RCC 7860 (cell line): Measurements from ENCODE around the gene REEP5.
"Not testable (repeated sequence)": the region's sequence is repeated elsewhere in the genome, so short reads cannot be mapped to it uniquely, and the experiment has no call there.

Experiments
- DNase-seq: peaks from one replicate; pipeline ENCODE4 v3.0.0-alpha.2; 2015; ENCODE audit warnings: low spot score
- FAIRE-seq: peaks from 2 replicates; lab custom pipeline; 2012; peaks lifted over from hg19 to GRCh38; lab: Jason Lieb, UNC

REEP5 gene

DNA sequence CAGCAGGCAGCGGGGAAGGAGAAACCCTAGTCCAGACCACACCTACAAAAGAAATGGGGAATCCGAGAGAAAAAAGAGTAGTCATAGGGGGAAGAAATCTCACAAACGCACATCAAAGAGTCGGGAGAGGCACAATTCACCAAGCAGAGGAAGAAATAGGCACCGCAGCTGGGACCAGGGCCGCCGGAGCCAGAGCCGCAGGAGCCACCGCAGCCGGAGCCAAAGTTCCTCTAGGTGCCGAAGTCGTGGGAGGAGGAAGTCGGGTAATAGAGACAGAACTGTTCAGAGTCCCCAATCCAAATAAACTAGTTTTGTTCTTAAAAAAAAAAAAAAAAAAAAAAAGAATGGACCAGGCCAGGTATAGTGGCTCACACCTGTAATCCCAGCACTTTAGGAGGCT lies 29.3 kb downstream of the REEP5 start:
- no peak for DNase-seq
- no peak for FAIRE-seq

DNA sequence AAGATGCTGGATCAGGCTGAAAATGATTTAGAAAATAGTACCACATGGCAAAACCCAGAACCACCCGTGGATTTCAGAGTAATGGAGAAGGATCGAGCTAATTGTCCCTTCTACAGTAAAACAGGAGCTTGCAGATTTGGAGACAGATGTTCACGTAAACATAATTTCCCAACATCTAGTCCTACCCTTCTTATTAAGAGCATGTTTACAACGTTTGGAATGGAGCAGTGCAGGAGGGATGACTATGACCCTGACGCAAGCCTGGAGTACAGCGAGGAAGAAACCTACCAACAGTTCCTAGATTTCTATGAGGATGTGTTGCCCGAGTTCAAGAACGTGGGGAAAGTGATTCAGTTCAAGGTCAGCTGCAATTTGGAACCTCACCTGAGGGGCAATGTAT lies 30.0 kb downstream of the REEP5 start:
- DNase-seq, FAIRE-seq: not testable (repeated sequence)

DNA sequence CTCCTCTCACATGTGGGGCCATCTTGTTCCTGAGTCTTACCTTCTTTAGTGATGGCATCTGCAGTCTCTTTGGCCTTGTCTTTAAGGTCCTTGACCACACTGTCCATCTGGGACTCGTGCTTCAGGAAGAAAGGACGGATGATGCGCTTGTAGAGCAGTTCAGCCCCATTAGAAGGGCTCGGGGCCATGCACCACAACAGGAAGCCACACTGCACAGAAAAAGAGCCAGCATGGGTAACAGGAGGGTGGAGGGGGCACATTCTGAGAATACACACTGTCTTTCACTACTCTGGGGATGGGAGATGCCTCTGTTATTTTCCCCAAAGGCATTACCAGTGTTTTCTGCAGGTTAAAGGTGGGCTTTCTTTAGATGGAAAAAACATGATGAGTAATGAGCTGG lies 35.1 kb downstream of the REEP5 start:
- no peak for FAIRE-seq
- no peak for DNase-seq

DNA sequence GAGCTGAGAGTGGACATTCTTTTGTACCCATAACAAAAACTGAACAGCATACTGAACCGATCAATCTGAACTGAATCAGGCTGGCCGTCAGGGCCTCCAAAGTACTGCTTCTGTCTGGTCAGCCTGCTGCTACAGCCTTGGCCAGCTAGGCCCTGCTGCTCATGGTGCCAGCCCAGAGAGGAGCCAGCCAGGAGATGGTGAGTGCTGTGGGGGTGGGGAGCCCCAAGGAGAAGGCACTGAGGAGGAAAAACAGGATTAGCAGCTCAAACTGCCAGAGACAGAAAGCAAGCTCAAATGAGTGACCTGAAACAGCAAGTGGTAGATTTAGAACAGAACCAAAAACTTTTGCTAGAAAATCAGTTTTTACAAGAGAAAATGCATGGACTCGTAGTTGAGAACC lies 37.0 kb downstream of the REEP5 start:
- FAIRE-seq (no peak), DNase-seq (no peak)

DNA sequence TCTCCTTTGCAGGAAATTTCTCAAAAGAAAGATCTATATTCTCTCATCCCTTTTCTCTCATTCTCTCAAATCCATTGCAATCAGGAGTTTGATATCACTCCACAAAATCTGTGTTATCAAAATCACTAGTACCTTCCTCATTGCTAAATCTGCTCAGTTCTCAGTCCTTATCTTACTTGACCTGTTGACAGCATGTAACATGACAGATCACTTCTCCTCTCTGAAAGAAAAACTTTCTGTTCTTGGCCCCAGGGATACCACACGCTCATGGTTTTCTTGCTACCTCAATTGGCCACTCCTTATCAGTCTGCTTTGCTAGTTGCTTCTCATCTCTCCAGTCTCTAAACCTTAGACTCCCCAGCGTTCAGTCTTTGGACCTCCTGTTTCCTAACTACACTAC lies 38.8 kb downstream of the REEP5 start:
- no peak for FAIRE-seq
- DNase-seq = no peak

DNA sequence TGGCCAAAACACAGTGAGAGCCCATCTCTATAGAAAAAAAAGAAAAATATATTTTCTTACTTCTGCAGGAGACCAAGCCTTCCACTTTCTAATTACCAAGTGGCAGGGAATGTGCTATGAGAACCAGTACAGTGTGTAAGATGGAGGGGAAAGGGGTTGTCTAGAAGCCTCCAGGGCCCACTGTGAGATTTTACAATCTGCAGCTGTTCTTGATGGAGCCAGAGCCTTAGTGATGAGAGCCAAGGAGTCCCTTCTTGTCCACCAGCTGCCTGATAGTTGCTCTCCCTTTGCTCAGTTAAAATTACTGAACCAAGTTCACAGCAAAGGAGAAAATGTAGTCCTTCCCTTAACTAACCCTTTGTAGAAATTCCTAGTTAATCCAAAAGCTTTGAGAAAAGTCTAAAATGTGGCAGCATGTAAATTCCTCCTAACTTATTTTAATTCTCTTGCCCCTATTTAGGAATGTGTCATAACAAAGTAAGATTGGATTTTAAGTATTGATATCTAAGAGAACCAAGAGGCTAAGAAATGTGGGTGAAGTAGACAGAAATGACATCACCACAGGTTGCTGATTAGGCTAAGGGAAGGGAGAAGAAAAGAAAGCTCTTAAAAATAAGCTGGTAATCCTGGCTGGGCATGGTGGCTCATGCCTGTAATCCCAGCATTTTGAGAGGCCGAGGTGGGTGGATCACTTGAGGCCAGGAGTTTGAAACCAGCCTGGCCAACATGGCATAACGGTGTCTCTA lies 41.6 kb downstream of the REEP5 start:
- DNase-seq = no peak
- no peak for FAIRE-seq

DNA sequence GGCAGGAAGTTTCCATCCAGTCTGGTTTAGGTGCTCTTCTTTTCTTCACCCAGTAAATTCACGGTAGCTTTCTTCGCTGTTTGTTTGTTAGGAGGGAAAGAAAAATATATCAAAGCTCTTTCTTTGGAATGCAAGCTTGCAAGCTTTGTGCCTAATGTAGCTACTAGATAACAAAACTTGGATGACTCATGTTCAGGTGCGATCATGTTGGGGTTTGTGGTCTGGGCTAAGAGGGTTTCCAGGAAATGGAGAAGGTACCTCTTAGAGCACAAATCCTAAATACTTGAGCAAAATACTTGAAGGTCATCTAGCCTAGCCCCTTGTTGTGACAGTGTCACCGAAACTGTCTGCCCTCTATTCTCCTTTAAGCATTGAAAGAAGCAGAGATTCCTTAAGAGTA lies 43.3 kb downstream of the REEP5 start:
- no peak for FAIRE-seq
- DNase-seq = no peak

DNA sequence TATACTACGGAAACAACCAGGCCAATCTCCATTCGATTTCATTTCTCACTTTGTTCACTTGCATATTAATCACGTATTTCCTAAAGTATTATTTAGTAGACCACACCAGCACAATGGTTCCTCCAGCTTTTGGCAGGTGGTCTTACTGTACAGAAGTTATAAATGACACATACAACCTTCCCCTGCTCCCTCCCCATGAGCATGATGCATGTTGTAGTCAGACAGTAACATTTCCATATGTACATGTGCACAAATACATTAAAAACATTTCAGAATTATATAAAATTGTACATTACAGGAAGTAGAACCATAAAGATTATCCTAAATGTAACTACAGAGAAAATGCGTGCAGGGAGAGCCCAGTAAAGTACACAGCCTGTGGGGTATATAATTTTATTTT lies 43.9 kb downstream of the REEP5 start:
- no peak for FAIRE-seq
- DNase-seq = no peak

DNA sequence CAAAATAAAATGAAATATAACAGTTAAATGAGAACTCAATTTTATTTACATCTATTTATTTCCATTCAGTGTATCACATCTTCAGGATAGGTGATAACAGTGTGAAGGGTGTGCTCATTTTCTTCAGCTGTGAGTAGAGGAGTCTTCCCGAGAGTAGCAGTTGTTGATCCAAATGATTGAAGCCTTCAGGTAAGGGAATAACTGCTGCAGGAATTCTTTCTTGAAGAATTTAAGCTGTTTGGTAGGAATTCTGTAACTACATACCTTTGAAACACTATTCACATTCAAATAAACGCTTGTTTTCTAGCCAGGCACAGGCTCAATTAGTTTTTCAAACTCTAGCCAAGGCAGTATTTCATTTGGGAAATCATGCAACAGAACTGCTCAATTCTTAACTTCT lies 45.7 kb downstream of the REEP5 start:
- FAIRE-seq (no peak), DNase-seq (no peak)

DNA sequence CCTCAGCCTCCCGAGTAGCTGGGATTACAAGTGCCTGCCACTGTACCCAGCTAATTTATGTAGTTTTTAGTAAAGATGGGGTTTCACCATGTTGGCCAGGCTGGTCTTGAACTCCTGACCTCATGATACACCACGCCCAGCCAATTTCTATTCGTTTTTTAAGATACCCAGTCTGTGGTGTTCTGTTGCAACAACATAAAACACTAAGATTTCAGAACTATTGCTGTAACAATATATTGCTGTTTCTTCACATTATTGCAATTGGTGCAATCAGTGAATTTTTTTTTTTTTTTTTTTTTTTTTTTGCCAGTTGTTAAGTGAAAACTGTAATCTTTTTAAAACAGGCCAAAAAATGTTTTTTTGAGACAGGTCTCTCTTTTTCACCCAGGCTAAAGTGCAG lies 51.1 kb downstream of the REEP5 start:
- no peak for DNase-seq
- FAIRE-seq = no peak

DNA sequence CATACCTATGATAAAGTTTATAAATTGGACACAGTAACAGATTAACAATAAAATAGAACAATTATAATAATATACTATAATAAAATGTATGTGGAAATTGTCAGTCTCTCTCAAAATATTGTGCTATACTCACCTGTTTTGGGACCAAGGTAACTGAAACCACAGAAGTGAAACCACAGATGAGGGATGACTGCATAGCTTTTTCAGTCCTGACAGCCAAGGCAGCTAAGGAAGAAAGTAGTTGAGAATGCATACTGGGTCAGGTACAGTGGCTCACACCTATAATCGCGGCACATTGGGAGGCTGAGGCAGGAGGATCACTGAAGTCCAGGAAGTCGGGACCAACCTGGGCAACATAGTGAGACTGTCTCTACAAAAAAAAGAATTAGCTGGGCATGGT lies 52.1 kb downstream of the REEP5 start:
- DNase-seq (no peak), FAIRE-seq (no peak)

DNA sequence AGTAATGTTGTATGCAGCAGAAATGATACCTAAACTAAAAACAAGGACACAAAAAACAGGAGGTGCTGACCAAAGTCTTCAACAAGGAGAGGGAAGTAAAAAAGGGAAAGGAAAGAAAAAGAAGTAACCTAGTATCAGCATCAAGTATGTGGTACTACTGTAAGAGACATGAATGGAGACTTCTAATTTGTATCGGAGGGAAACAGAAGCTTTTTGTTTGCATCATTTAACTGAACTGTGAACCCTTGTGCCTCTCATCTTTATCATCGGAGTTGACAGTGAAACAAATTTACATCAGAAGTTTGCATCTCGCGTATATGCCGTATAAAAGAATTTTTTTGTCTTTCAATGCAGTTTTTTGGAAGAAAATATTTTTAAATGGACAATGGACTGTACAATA lies 54.6 kb downstream of the REEP5 start:
- DNase-seq (no peak), FAIRE-seq (no peak)

DNA sequence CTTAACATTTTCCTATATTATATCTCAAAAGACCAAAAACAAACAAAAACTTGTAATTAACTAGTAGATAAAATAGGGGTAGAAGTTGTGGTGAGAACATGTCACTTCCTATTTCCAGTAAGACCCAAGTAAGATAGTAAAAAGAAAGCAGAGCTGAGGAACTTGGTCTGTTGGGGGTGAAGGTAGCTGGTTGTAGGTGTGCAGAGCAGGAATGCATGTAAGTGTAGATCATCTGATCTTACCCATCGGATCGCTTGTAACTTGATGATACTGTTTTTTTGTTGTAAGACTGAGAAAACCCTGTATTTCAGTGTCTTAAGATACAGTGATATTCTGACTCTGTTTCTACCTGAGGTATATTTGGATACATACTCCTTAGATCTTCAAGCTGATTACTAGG lies 55.3 kb downstream of the REEP5 start:
- no peak for FAIRE-seq
- DNase-seq = no peak

DNA sequence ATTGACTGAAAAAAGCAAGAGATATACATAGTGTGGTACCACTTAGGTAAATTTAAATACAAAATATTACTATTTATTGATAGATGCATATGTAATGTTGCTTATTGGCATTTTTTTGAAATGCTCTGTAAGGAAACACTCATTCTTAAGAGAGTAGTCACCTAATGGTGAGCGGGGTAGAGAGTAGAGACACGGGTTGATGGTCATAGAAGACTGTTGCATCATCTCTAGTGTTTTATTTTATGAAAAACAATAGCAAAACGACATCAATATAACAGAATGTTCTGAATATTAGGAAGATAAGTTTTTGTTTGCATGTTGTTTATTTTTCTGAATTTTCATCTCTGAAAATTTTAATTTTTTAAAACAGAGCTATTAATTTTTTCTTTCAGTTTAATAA lies 56.9 kb downstream of the REEP5 start:
- DNase-seq (no peak), FAIRE-seq (no peak)

DNA sequence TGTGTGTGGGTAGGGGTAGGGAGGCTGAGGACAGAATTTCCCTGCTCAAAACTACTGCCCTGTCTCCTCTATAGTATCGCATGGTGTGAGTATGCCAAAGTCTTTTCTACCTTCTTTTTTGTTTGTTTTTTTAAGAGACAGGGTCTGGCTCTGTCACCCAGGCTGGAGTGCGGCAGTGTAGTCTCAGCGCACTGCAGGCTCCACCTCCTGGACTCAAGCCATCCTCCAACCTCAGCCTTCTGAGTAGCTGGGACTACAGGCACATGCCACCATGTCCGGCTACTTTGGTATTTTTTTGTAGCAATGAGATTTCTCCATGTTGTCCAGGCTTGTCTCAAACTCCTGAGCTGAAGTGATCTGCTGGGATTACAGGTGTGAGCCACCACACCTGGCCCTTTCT lies 58.5 kb downstream of the REEP5 start:
- FAIRE-seq = no peak
- DNase-seq = no peak

DNA sequence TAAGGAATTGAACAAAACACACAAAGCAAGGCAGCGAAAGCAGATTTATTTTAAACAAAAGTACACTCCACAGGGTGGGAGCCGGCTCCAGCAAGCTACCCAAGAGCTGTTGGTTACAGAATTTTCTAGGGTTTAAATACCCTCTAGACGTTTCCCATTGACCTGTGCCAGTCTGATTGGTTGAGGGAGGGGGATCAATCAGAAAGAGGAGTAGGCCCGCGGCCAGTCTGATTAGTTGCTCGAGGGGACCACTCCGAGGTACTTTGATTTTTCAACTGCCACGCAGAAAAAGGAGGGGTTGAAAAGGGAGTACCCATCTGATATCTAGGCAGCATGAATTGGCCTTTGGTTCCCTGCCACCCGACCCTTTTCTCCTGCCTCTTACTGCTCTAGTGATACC lies 59.9 kb downstream of the REEP5 start:
- no peak for DNase-seq

DNA sequence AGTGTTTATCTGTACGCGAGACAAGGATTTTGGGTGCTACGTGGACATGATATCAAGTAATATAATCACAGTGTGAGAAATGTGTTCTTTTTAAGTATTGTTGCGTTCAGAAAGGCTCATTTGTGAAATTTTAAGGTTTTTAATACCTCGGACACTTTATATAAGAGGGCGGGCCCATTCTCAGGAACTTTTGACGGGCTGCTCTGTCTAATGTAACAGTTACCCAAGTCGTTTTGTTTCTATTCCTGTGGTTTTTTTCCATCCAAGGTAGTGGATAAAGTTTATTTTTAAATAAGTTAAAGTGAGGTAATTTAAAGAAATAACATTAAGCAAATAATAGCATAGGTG lies 60.4 kb downstream of the REEP5 start:
- FAIRE-seq = no peak
- no peak for DNase-seq

More for the DNA sequence above, 59.9 kb downstream of the REEP5 start:
- no peak for FAIRE-seq

DNA sequence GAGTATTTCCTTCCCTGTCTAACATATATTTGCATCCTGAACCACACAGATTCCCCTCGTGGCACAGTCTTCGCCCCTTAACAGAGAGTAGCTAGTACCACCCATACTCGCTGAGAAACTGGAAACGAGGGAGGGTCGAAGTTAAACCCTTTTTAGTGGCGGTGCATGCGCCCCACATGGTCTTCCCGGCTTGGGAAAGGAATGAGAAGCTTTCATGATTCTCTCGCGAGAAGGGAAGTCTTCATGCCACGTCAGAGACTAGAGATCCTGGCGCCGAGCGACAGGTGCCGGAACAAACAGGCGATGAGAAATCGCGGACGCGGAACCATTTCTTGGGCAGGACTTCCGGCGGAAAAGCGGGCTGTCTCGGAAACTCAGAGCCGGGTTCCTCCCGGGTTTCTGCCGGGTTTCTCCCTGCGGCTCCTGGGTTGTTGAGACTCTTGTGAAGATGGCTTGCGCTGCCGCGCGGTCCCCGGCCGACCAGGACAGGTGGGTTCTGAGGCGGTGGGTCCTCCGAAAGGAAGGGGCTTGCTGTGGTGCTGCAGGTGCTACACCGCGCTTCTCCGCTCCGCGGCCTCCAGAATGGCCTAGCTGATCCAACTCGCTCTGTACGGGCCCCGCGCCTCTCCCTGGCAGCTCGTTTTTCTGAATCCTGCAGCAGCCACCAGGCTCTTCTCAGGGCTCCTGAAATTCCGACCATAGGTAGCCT lies 60.9 kb downstream of the REEP5 start, which contains the start of gene SRP19:
TSS of gene SRP19 (plus strand) at position 359 of the 709 bp plus-strand sequence. CDS start at position 449, 90 bp downstream.
- DNase-seq (peak; percentile 93), FAIRE-seq (peak; percentile 89)

DNA sequence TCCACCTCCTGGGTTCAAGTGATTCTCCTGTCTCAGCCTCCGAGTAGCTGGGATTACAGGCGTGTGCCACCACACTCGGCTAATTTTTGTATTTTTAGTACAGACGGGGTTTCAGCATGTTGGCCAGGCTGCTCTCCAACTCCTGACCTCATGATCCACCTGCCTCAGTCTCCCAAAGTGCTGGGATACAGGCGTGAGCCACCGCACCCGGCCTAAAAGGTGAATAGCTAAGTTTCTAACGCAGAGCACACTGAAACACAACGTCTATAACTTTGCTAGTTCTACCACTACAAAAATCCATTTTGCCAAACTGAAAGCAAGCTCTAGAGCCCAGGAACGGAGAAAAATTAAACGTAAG lies 61.5 kb downstream of the REEP5 start:
- FAIRE-seq, DNase-seq: not testable (repeated sequence)

DNA sequence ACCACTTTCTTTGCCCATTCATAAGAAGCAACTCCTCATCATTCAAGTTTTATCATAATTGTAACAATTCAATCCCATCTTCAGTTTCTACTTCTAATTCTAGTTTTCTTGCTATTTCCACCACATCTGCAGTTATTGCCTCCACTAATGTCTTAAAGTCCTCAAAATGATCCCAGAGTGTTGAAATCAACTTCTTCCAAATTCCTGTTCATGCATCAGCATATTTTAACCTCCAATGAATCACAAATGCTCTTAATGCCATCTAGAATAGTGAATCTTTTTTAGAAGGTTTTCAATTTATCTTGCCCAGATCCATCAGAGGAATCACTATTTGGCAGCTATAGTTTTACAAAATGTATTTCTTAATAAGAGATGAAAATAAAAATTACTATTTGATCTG lies 64.2 kb downstream of the REEP5 start:
- no peak for DNase-seq
- no peak for FAIRE-seq

DNA sequence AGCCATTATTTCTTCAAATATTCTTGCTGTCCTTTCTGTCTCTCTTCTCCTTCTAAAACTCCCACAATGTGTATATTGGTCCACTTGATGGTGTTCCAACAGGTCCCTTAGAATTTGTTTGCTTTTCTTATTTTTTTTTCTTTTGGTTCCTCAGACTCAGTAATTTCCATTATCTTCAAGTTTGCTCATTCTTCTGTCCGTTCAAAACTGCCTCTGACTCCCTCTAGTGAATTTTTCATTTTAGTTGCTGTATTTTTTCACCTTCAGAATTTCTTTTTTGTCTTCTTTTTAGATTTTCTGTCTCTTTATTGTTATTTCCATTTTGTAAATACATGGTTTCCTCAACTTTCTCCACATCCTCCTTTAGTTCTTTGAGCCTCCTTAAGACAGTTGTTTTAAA lies 67.4 kb downstream of the REEP5 start:
- no peak for FAIRE-seq
- no peak for DNase-seq

DNA sequence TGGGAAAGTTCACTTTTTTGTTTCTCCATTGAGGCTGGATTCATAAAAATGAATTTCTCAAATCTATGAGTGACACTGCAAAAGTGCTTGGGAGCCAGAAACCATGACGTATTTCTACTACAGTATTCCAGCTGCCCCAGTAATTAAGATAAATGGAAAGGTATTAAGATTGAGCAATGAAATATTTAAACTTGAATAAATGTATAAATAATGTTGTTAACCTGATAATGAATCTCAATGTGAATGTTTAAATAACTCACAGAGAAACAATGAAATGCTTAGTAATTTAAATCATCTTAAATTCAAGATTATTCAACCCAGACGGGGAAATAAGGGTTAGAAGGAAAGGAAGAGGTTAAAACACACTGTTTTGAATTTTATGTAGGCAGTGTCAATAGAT lies 72.1 kb downstream of the REEP5 start:
- no peak for FAIRE-seq
- no peak for DNase-seq
